Suprapubic skin (tissue), 4 donors: ENCODE results near the gene PLEKHG4B.

Source experiments
- CTCF ChIP-seq, 2 donors: fragments of 200-600 bp in 1 of 2; fragments of 450-650 bp in 1 of 2; sonication (generic) in 1 of 2; IDR thresholded peaks; one replicate each; pipeline ENCODE4 v1.5.1; 2016 to 2019; ENCODE audit warnings: antibody characterized with exemption in 2 of 2, mild to moderate bottlenecking in 1 of 2, moderate library complexity in 1 of 2
- EP300 ChIP-seq: sonication (generic); formaldehyde crosslinking; IDR thresholded peaks from one replicate; pipeline ENCODE4 v1.6.1; 2017; ENCODE audit warnings: antibody characterized with exemption
- POLR2A ChIP-seq, 2 donors: fragments of 450-650 bp; IDR thresholded peaks; one replicate each; pipeline ENCODE4 v1.6.1; 2017; ENCODE audit warnings: antibody characterized with exemption in 2 of 2, mild to moderate bottlenecking in 2 of 2, moderate library complexity in 2 of 2
- POLR2AphosphoS5 ChIP-seq, 3 donors: sonication (generic); formaldehyde crosslinking; IDR thresholded peaks; one replicate each; pipeline ENCODE4 v1.6.1; 2017; ENCODE audit warnings: antibody characterized with exemption in 3 of 3

DNA sequence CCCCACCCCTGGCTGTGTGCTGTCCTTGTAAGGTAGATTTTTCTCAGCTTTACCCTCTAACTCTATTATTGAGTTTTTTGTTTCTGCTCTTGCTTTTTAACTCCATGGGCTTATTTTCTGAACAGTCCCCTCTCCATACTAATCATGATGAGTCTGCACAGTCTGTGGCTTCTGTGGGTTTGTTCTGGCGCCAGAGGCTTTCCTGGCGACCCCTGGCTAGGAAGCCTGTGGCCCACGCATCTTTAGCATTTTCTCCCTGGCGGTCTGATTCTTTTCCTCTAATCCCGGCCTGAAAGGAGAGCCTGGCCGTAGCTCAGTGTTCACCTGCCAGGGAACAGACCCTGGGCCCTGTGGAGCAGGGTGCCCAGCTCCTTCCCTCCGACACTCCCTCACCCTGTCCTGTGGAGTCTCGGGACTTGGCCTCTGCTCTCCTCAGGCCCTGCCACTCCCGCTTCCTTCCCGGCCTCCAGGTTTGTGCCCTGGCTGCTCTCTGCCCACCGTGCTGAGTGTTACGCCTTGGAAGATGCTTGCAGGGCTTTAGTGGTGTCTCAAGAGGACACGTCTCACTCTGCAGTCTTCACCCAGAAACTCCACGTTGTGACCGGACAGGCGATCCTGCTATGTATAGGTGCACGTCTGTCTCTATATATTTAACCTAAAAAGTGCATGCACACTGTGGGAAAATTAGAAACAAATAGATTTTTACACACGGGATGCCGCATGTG, 67.6 kb downstream of the PLEKHG4B start:
- TF ChIP-seq CTCF (IDR thresholded peaks at IDR 0.05) (no peak), POLR2AphosphoS5 (IDR thresholded peaks at IDR 0.05) (no peak), POLR2A (IDR thresholded peaks at IDR 0.05) (no peak), EP300 (no peak)
